ENCODE results near the gene SLC5A10. TPM values are rescaled to one million over a fixed set of nuclear protein-coding genes. Genes with fewer than 3 reads are reported as not detected.
"Not testable (repeated sequence)": the region's sequence is repeated elsewhere in the genome, so short reads cannot be mapped to it uniquely, and the experiment has no call there.

Gene SLC5A10
- total RNA-seq, 4 donors from 2014 or later, result not detected

- H3K4me1 ChIP-seq; H3K27me3 ChIP-seq; intact Hi-C loops (cut with DNase I; ENCODE audit: low total_unique reads); H3K9me3 ChIP-seq; H3K36me3 ChIP-seq; H3K4me3 ChIP-seq; DNase-seq; H3K27ac ChIP-seq: not testable (repeated sequence)
Measured at GRCh38 chr17:19041871-19042270, 89.9 kb downstream of the SLC5A10 start.

DNA sequence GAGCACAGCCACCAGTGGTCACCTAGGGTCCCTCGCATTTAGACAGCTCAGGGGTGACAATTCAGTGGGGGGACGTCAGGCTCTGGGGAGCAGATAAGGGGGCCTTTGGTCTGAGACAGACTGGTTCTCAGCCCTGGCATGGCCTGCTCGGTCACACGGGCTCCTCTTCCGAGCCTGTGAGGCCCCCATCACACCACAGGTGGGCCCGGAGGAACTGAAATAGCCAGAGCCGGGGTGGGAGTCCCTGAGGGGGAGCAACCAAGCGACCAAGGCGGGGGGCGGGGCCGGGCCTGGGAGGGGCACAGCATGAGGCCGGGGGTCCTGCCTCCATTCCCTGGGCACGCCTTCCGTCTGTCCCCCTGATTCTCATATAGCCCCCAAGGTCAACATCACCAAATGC is 90.4 kb downstream of the SLC5A10 start:
- H3K27ac ChIP-seq; intact Hi-C loops (cut with DNase I; ENCODE audit: low total_unique reads); H3K36me3 ChIP-seq; H3K9me3 ChIP-seq; H3K4me3 ChIP-seq; H3K27me3 ChIP-seq; H3K4me1 ChIP-seq; DNase-seq: not testable (repeated sequence)

- intact Hi-C loops (cut with DNase I; ENCODE audit: low total_unique reads); H3K4me1 ChIP-seq; H3K27me3 ChIP-seq; DNase-seq; H3K36me3 ChIP-seq; H3K9me3 ChIP-seq; H3K27ac ChIP-seq; H3K4me3 ChIP-seq: not testable (repeated sequence)
Measured at GRCh38 chr17:19043032-19043431, 91.1 kb downstream of the SLC5A10 start.

GRCh38 chr17:19044643-19045042 is 92.7 kb downstream of the SLC5A10 start:
- H3K9me3 ChIP-seq; H3K4me3 ChIP-seq; H3K27ac ChIP-seq; intact Hi-C loops (cut with DNase I; ENCODE audit: low total_unique reads); H3K27me3 ChIP-seq; H3K36me3 ChIP-seq; DNase-seq; H3K4me1 ChIP-seq: not testable (repeated sequence)

- DNase-seq; H3K4me1 ChIP-seq; H3K4me3 ChIP-seq; H3K36me3 ChIP-seq; intact Hi-C loops (cut with DNase I; ENCODE audit: low total_unique reads); H3K27ac ChIP-seq; H3K9me3 ChIP-seq; H3K27me3 ChIP-seq: not testable (repeated sequence)
Measured at GRCh38 chr17:19046782-19047375, 94.9 kb downstream of the SLC5A10 start, which contains the start of gene GRAP. TSS of gene GRAP (minus strand) at chr17:19046957. CDS start at chr17:19046926, 31 bp downstream.

GRCh38 chr17:19047510-19047909 is 95.5 kb downstream of the SLC5A10 start:
- H3K27me3 ChIP-seq; H3K4me1 ChIP-seq; intact Hi-C loops (cut with DNase I; ENCODE audit: low total_unique reads); H3K36me3 ChIP-seq; DNase-seq; H3K4me3 ChIP-seq; H3K9me3 ChIP-seq; H3K27ac ChIP-seq: not testable (repeated sequence)

DNA sequence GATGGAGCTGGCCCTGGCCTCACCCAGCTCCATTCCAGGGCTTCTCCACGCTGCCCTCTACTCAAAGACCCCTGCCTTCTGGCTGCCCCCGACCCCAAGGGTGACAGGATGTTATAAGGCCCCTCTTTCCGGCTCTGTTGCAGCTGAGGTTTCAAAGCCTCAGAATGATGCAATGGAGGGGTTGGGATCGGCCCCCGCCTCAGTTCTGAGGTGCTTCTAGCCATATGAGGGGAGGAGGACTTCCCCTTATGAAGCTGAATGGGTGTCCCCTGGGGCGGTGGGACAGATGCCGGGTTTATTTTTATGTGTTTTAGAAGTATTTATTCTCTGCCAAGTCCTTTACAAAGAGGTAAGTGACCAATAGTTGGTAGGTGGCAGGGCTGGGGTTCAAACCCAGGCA is 96.9 kb downstream of the SLC5A10 start:
- H3K9me3 ChIP-seq; H3K36me3 ChIP-seq; DNase-seq; H3K4me3 ChIP-seq; H3K27ac ChIP-seq; intact Hi-C loops (cut with DNase I; ENCODE audit: low total_unique reads); H3K27me3 ChIP-seq; H3K4me1 ChIP-seq: not testable (repeated sequence)

- intact Hi-C loops (cut with DNase I; ENCODE audit: low total_unique reads); DNase-seq; H3K4me3 ChIP-seq; H3K36me3 ChIP-seq; H3K27ac ChIP-seq; H3K4me1 ChIP-seq; H3K27me3 ChIP-seq; H3K9me3 ChIP-seq: not testable (repeated sequence)
Measured at GRCh38 chr17:19055447-19055846, 103.5 kb downstream of the SLC5A10 start.

GRCh38 chr17:19062009-19062717 is 110.2 kb downstream of the SLC5A10 start:
- peak overlapping the region; percentile 52 to 80 for H3K27ac ChIP-seq
- DNase-seq, result peak; percentile 78 to 81
- H3K9me3 ChIP-seq; H3K4me3 ChIP-seq; H3K27me3 ChIP-seq; H3K36me3 ChIP-seq; intact Hi-C loops (cut with DNase I; ENCODE audit: low total_unique reads); H3K4me1 ChIP-seq: not testable (repeated sequence)

DNA sequence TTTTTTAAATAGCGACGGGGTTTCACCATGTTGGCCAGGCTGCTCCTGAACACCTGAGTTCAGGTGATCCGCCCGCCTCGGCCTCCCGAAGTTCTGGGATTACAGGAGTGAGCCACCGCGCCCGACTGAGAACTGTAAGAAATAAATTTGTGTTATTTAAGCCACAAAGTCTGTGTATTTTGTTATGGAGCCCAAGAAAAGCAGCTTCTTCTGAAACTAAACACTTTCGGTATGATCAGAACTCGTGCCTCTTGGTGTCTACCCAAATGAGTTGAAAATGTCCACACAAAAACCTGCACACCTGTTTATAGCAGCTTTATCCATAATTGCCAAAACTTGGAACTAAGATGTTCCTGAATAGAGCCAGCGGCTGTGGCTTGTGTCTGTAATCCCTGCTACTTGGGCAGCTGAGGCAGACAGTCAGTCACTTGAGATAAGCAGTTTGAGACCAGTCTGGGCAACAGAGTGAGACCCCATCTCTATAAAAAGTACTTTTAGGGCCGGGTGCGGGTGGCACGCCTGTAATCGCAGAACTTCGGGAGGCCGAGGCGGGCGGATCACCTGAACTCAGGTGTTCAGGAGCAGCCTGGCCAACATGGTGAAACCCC is 110.9 kb downstream of the SLC5A10 start:
- intact Hi-C loops (cut with DNase I; ENCODE audit: low total_unique reads); H3K27ac ChIP-seq; H3K9me3 ChIP-seq; H3K27me3 ChIP-seq; H3K4me1 ChIP-seq; H3K4me3 ChIP-seq; H3K36me3 ChIP-seq; DNase-seq: not testable (repeated sequence)

GRCh38 chr17:19063326-19063956 is 111.5 kb downstream of the SLC5A10 start:
- H3K9me3 ChIP-seq; H3K4me1 ChIP-seq; H3K36me3 ChIP-seq; H3K27me3 ChIP-seq; H3K4me3 ChIP-seq; intact Hi-C loops (cut with DNase I; ENCODE audit: low total_unique reads): not testable (repeated sequence)
- H3K27ac ChIP-seq, result peak overlapping the region in 1 of 2 donors; percentile 44
- DNase-seq, result peak; percentile 63 to 77

- H3K36me3 ChIP-seq; intact Hi-C loops (cut with DNase I; ENCODE audit: low total_unique reads); H3K4me1 ChIP-seq; H3K9me3 ChIP-seq; H3K27me3 ChIP-seq: not testable (repeated sequence)
- DNase-seq, result peak in 1 of 2 donors; percentile 31
- H3K27ac ChIP-seq, result peak overlapping the region; percentile 67 to 76
- H3K4me3 ChIP-seq, result peak overlapping the region in 1 of 2 donors; percentile 29
Measured at GRCh38 chr17:19064378-19064777, 112.4 kb downstream of the SLC5A10 start.
